Choroid plexus epithelial cell (primary cell): Measurements from ENCODE around the gene F10.
"Not testable (repeated sequence)": the region's sequence is repeated elsewhere in the genome, so short reads cannot be mapped to it uniquely, and the experiment has no call there.

Experiments
- DNase-seq: peaks from one replicate; pipeline ENCODE4 v3.0.0-alpha.2; 2010; ENCODE audit warnings: low read depth
- H3K4me3 ChIP-seq: 2 replicates; pipeline ENCODE4 v1.5.1; 2011; ENCODE audit warnings: low read depth, mild to moderate bottlenecking, control low read depth, low read length, moderate library complexity
- TF ChIP-seq, protein P1 (sequence below): conservative IDR thresholded peaks from 2 replicates; pipeline ENCODE4 v1.5.1; 2011; ENCODE audit warnings: low read depth, mild to moderate bottlenecking, control low read depth, inconsistent platforms, low read length, moderate library complexity

F10 gene

GRCh38 chr13:113077953-113078901 lies 44.4 kb upstream of the F10 start:
- H3K4me3 ChIP-seq, result no peak overlapping the region
- TF ChIP-seq, protein P1, sequence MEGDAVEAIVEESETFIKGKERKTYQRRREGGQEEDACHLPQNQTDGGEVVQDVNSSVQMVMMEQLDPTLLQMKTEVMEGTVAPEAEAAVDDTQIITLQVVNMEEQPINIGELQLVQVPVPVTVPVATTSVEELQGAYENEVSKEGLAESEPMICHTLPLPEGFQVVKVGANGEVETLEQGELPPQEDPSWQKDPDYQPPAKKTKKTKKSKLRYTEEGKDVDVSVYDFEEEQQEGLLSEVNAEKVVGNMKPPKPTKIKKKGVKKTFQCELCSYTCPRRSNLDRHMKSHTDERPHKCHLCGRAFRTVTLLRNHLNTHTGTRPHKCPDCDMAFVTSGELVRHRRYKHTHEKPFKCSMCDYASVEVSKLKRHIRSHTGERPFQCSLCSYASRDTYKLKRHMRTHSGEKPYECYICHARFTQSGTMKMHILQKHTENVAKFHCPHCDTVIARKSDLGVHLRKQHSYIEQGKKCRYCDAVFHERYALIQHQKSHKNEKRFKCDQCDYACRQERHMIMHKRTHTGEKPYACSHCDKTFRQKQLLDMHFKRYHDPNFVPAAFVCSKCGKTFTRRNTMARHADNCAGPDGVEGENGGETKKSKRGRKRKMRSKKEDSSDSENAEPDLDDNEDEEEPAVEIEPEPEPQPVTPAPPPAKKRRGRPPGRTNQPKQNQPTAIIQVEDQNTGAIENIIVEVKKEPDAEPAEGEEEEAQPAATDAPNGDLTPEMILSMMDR, result no peak
- DNase-seq, result no peak

DNA sequence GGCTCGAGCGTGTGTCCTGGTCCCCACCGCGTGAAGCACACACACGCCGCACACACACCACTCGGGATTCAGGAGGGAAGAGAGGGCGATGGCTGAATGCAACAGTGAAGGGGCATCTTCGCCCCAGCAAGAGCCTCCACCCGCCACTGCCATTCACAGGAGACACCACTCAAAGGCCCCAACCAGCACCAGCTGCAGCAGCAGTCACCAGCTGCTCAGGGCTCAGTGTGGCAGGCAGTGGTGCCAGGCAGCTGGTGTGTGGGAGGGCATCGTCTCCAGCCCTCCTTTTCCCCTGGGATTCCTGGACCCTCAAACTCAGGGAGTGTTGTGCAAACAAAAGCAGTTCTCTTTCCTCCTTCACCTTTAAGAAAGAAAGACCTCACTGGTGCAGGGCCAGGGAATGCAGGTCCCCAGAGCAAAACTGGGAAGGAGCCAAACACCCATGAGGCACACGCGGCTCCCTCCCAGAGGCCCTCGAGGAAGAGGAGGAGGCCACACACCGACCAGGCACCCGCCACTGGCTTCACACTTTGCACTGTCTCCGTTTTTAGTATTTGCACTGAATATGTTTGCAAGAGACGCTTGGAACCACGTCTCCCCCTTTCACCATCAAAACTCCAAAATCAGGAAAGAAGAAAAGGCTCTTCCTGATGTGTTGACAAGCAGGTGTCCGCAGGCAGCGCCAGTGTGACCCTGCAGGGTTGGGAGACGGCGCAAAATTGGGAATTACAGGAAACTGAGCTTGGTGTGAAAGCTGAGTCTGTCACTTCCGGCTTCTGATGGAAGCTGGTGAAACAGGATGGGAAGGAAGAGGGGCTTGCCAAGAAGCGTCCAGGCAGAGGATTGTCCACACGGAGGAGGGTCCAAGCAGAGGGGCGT lies 43.5 kb upstream of the F10 start:
- TF ChIP-seq, protein P1, result no peak
- no peak overlapping the region for H3K4me3 ChIP-seq
- DNase-seq, result no peak

DNA sequence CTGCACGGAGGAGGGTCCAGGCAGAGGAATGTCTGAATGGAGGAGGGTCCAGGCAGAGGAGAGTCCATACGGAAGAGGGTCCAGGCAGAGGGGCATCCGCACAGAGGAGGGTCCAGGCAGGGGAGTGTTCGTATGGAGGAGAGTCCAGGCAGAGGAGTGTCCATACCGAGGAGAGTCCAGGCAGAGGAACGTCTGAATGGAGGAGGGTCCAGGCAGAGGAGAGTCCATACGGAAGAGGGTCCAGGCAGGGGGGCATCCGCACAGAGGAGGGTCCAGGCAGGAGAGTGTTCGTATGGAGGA lies 42.9 kb upstream of the F10 start:
- DNase-seq, H3K4me3 ChIP-seq: not testable (repeated sequence)

- DNase-seq, result no peak
- TF ChIP-seq, protein P1, result no peak
Observed at GRCh38 chr13:113080361-113080831, 42.2 kb upstream of the F10 start.

DNA sequence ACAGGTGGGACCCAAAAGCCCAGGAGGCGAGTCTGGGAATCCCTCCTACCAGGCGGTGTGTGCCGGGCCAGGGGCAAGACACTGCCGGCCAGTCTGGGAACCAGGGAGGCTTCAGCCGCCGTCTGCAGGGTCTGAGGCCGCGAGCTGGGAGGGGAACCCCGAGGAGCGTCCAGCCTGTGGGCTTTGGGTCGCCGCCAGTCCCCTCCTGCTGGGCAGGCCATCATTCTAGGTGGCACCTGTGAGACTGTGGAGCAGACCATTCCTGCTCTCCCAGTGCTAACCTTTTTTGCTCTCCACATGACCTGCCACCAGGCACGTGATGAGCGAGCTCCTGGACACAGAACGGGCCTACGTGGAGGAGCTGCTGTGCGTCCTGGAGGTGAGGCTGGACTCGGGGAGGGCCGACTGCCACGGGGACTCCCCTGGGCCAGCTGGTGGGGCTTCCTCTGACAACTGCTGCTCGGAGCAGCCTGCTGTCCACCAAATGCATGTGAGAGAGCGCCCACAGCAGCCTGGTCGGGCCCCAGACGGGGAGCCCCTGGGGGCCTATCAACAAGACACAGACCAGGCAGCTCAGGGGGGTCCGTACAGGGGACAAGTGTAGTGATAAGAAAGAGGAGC lies 41.6 kb upstream of the F10 start:
- TF ChIP-seq, protein P1, result no peak
- DNase-seq, result no peak
- no peak overlapping the region for H3K4me3 ChIP-seq

More at GRCh38 chr13:113080361-113080831, 42.2 kb upstream of the F10 start:
- no peak overlapping the region for H3K4me3 ChIP-seq

GRCh38 chr13:113082198-113083021 lies 40.2 kb upstream of the F10 start:
- no peak overlapping the region for H3K4me3 ChIP-seq
- no peak for DNase-seq
- TF ChIP-seq, protein P1, result no peak
